Measurements from ENCODE around the gene TPK1. TPM values are rescaled to one million over a fixed set of nuclear protein-coding genes. Genes with fewer than 3 reads are reported as not detected.
A peak's percentile ranks its signal among the peaks of the same experiment; 100 is the strongest.
"Not testable (repeated sequence)": the region's sequence is repeated elsewhere in the genome, so short reads cannot be mapped to it uniquely, and the experiment has no call there.

Gene TPK1
- total RNA-seq, 2 donors from 2014 or later = 19.9 to 20.6 TPM

- H3K9me3 Mint-ChIP-seq; ATAC-seq (replicated peaks); H3K27me3 Mint-ChIP-seq; H3K36me3 Mint-ChIP-seq (ENCODE audit: low read depth); H3K27ac Mint-ChIP-seq; H3K4me1 Mint-ChIP-seq; H3K4me3 Mint-ChIP-seq: not testable (repeated sequence)
These were observed 58.0 kb downstream of the TPK1 start for GRCh38 chr7:144777889-144778288.

DNA sequence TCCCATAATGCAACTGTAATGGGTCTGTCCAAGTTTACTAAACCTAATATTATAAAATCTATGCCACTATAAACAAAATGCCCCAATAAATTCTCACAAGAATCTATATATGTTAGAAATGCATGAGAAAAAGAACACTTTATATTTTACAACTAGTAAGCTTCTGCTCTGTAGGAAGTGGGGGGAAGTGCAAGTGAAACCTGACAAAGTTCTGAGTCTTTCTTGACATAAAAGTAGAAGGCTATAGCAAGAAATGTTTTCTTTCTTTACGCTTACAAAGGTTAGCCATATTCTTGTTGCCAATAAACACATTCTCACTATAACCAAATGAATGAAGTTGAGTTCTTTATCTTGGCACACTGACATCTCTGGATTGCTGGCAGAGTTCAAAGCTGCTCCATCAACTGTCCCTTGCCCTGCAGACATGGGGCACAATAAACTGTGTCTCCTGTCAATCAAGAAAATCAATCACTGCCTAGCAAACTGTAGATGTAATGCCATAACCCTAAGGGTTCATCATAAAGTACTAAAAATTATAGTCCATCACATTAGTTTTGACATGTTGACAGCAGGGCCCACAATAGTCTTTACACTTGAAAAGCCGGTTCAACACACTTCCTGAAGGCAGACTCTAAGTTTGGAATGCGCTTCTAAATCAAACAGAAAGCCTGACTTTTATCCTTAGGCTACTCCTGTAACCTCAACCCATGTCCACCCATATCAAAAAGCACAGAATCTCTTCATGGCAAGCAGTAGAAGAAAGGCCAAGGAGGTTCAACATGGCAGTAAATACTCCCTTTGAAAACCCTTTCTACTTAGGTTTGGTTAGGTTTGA is 58.6 kb downstream of the TPK1 start:
- no peaks in the 10 kb centered on the region for H3K36me3 Mint-ChIP-seq (ENCODE audit: low read depth)
- H3K9me3 Mint-ChIP-seq = peaks cover 5% of the 10 kb centered on the region
- H3K27ac Mint-ChIP-seq = no peak overlapping the region
- H3K27me3 Mint-ChIP-seq = no peaks in the 10 kb centered on the region
- H3K4me1 Mint-ChIP-seq = peaks cover 6% of the 10 kb centered on the region
- ATAC-seq (replicated peaks) = no peak
- H3K4me3 Mint-ChIP-seq = no peak overlapping the region

GRCh38 chr7:144776447-144776846 is 59.4 kb downstream of the TPK1 start:
- Mint-ChIP-seq H3K27ac (no peak overlapping the region), H3K27me3 (no peaks in the 10 kb centered on the region)
- no peak for ATAC-seq (replicated peaks)

GRCh38 chr7:144775749-144776148 is 60.1 kb downstream of the TPK1 start:
- H3K36me3 Mint-ChIP-seq (ENCODE audit: low read depth) = no peaks in the 10 kb centered on the region
- H3K27ac Mint-ChIP-seq = no peak overlapping the region
- no peak for ATAC-seq (replicated peaks)
- H3K4me1 Mint-ChIP-seq = peaks cover 6% of the 10 kb centered on the region
- no peaks in the 10 kb centered on the region for H3K27me3 Mint-ChIP-seq
- H3K9me3 Mint-ChIP-seq = peaks cover 5% of the 10 kb centered on the region
- no peak overlapping the region for H3K4me3 Mint-ChIP-seq

More at GRCh38 chr7:144776447-144776846, 59.4 kb downstream of the TPK1 start:
- H3K4me1 Mint-ChIP-seq = peaks cover 6% of the 10 kb centered on the region
- no peak overlapping the region for H3K4me3 Mint-ChIP-seq
- peaks cover 5% of the 10 kb centered on the region for H3K9me3 Mint-ChIP-seq
- H3K36me3 Mint-ChIP-seq (ENCODE audit: low read depth) = no peaks in the 10 kb centered on the region

DNA sequence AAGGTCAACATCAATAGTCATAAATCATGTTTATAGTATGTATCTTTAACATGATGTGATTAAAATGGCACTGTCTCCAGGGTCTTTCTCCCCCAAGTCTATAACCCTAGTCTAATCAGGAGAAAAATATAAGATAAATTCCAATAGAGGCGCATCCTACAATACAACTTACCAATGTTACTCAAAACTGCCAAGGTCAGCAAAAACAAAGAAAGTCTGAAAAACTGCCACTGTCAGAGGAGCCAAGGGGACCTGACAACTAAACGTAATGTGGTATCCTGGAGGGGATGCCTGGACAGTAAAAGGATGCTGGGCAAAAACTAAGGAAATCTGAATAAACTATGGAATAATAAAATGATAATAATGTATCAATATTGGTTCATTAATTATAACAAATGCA is 63.9 kb downstream of the TPK1 start:
- peaks cover 11% of the 10 kb centered on the region for H3K4me1 Mint-ChIP-seq
- peaks cover 5% of the 10 kb centered on the region for H3K9me3 Mint-ChIP-seq
- no peaks in the 10 kb centered on the region for H3K27me3 Mint-ChIP-seq
- no peak overlapping the region for H3K4me3 Mint-ChIP-seq
- no peak for ATAC-seq (replicated peaks)
- H3K36me3 Mint-ChIP-seq (ENCODE audit: low read depth) = no peaks in the 10 kb centered on the region
- no peak overlapping the region for H3K27ac Mint-ChIP-seq

- ATAC-seq (replicated peaks) = no peak
- H3K27me3 Mint-ChIP-seq = no peaks in the 10 kb centered on the region
- H3K36me3 Mint-ChIP-seq (ENCODE audit: low read depth) = no peaks in the 10 kb centered on the region
- no peak overlapping the region for H3K27ac Mint-ChIP-seq
- H3K4me1 Mint-ChIP-seq = peaks cover 11% of the 10 kb centered on the region
- H3K4me3 Mint-ChIP-seq = no peak overlapping the region
- H3K9me3 Mint-ChIP-seq = peaks cover 5% of the 10 kb centered on the region
These were observed 64.7 kb downstream of the TPK1 start for GRCh38 chr7:144771174-144771573.

GRCh38 chr7:144769352-144769751 is 66.5 kb downstream of the TPK1 start:
- peaks cover 8% of the 10 kb centered on the region for H3K36me3 Mint-ChIP-seq (ENCODE audit: low read depth)
- no peaks in the 10 kb centered on the region for H3K27me3 Mint-ChIP-seq
- H3K4me3 Mint-ChIP-seq = no peak overlapping the region
- no peak for ATAC-seq (replicated peaks)
- H3K4me1 Mint-ChIP-seq = peaks cover 5% of the 10 kb centered on the region
- H3K27ac Mint-ChIP-seq = no peak overlapping the region
- no peaks in the 10 kb centered on the region for H3K9me3 Mint-ChIP-seq

DNA sequence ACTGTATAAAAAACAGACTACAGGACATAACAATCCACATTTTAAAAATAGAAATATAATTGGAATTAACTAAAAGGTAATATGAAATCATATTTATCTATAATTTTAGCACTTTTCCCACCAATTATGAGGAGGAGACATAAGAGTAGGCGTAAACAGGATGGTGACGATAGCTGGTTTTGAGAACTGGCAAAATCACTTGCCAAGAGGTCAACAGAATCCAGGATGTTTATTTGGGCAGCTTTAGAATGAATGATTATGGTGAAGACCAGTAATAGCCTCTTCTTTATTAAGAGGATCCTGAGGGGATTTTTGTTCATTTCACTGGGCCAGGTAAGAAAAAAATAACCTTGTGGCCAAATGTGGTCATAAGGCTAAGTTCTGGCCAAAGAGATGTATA is 67.2 kb downstream of the TPK1 start:
- no peak for ATAC-seq (replicated peaks)
- H3K36me3 Mint-ChIP-seq (ENCODE audit: low read depth) = peaks cover 11% of the 10 kb centered on the region
- H3K27ac Mint-ChIP-seq = no peak overlapping the region
- H3K4me3 Mint-ChIP-seq = no peak overlapping the region
- no peaks in the 10 kb centered on the region for H3K27me3 Mint-ChIP-seq
- H3K9me3 Mint-ChIP-seq = no peaks in the 10 kb centered on the region
- peaks cover 5% of the 10 kb centered on the region for H3K4me1 Mint-ChIP-seq

DNA sequence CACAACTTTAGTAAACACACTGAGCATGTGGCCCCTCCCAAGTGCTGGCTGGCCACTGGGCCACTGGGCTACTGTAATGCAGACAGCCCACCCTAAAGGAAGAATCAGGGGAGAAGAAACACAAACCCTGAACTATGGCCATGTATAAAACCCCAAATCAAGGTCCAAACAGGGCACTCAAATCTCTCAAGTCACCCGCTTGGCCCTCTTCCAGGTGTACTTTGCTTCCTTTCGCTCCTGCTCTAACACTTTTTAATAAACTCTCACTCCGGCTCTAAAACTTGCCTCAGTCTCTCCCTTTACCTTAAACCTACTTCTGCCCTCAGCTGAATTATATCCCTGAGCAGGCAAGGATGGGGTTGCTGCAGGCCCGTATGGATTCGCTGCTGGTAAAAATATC is 72.6 kb downstream of the TPK1 start:
- H3K27me3 Mint-ChIP-seq = no peaks in the 10 kb centered on the region
- no peaks in the 10 kb centered on the region for H3K9me3 Mint-ChIP-seq
- H3K36me3 Mint-ChIP-seq (ENCODE audit: low read depth) = peaks cover 37% of the 10 kb centered on the region
- H3K4me1 Mint-ChIP-seq = peaks cover 5% of the 10 kb centered on the region
- no peak overlapping the region for H3K27ac Mint-ChIP-seq
- ATAC-seq (replicated peaks) = no peak
- H3K4me3 Mint-ChIP-seq = no peak overlapping the region

GRCh38 chr7:144762853-144763252 is 73.0 kb downstream of the TPK1 start:
- Mint-ChIP-seq H3K4me1 (peaks cover 5% of the 10 kb centered on the region), H3K27ac (no peak overlapping the region), H3K27me3 (no peaks in the 10 kb centered on the region), H3K4me3 (no peak overlapping the region), H3K36me3 (ENCODE audit: low read depth) (peaks cover 37% of the 10 kb centered on the region), H3K9me3 (no peaks in the 10 kb centered on the region)
- ATAC-seq (replicated peaks) = no peak

DNA sequence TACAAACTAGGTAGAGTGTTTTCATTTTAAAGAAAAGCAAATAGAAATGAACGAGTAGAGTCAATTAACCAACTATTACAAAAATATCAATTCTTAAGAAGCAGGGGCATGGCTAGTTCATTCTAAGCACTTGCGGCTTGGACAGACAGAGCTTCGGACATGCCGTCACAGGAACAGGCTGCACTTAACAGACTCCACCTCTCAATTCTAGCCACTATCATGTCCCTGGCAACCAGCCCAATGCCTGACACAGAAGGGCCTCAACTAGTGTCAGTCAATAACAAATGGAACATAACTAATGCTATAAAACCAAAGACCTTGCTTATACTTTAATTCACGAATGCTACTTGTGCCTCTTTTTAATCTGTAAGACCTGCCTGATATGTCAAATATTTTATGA is 74.4 kb downstream of the TPK1 start:
- no peak for ATAC-seq (replicated peaks)
- Mint-ChIP-seq H3K9me3 (no peaks in the 10 kb centered on the region), H3K4me1 (no peaks in the 10 kb centered on the region), H3K4me3 (no peak overlapping the region), H3K27me3 (no peaks in the 10 kb centered on the region), H3K27ac (no peak overlapping the region), H3K36me3 (ENCODE audit: low read depth) (peaks cover 37% of the 10 kb centered on the region)

GRCh38 chr7:144759653-144760052 is 76.2 kb downstream of the TPK1 start:
- ATAC-seq (replicated peaks) = no peak
- H3K4me3 Mint-ChIP-seq = no peak overlapping the region

GRCh38 chr7:144747936-144748335 is 87.9 kb downstream of the TPK1 start:
- no peaks in the 10 kb centered on the region for H3K4me1 Mint-ChIP-seq
- H3K27me3 Mint-ChIP-seq = no peaks in the 10 kb centered on the region
- H3K9me3 Mint-ChIP-seq = peaks cover 2% of the 10 kb centered on the region
- H3K4me3 Mint-ChIP-seq = no peak overlapping the region
- no peaks in the 10 kb centered on the region for H3K36me3 Mint-ChIP-seq (ENCODE audit: low read depth)
- no peak for ATAC-seq (replicated peaks)
- H3K27ac Mint-ChIP-seq = no peak overlapping the region

More at GRCh38 chr7:144759653-144760052, 76.2 kb downstream of the TPK1 start:
- no peaks in the 10 kb centered on the region for H3K4me1 Mint-ChIP-seq
- H3K27ac Mint-ChIP-seq = no peak overlapping the region
- H3K36me3 Mint-ChIP-seq (ENCODE audit: low read depth) = peaks cover 30% of the 10 kb centered on the region
- no peaks in the 10 kb centered on the region for H3K27me3 Mint-ChIP-seq
- peaks cover 6% of the 10 kb centered on the region for H3K9me3 Mint-ChIP-seq

DNA sequence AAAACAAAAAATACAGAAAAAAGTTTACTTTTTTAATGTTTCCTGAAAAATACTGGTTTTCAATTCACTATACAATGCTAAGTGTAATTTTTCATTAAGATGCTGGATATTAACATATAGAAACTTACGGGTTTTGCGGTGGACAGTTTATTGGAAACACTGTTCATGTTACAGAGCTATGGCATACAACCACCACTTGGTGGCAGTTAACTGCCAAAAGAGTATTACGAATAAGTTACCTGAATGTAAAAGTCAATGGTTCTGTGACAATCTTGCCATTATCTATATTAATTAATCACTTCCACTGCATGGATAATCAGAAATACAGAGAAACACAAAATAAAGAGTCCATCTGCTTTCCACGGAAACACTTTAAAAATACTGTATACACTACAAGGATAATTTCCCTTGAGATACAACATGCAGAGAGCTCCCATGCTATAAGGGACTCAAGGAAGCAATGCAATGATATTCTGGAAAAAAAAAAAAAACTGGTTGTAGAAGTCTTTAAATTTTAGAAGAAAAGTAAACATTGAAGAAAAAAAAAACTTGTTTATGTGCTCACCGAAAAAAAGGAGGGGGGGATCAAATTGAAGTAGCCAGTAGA is 97.0 kb downstream of the TPK1 start:
- peak; percentile 58 for ATAC-seq (replicated peaks)
- no peaks in the 10 kb centered on the region for H3K9me3 Mint-ChIP-seq
- no peak overlapping the region for H3K27ac Mint-ChIP-seq
- H3K27me3 Mint-ChIP-seq = no peaks in the 10 kb centered on the region
- peaks cover 5% of the 10 kb centered on the region for H3K4me1 Mint-ChIP-seq
- no peak overlapping the region for H3K4me3 Mint-ChIP-seq
- H3K36me3 Mint-ChIP-seq (ENCODE audit: low read depth) = no peaks in the 10 kb centered on the region

- ATAC-seq (replicated peaks) = no peak
- Mint-ChIP-seq H3K27ac (no peak overlapping the region), H3K27me3 (no peaks in the 10 kb centered on the region), H3K4me1 (peaks cover 5% of the 10 kb centered on the region), H3K36me3 (ENCODE audit: low read depth) (no peaks in the 10 kb centered on the region), H3K4me3 (no peak overlapping the region), H3K9me3 (no peaks in the 10 kb centered on the region)
These were observed 97.7 kb downstream of the TPK1 start for GRCh38 chr7:144738146-144738545.
